ENCODE measurements around the gene CACNG1. TPM values are rescaled to one million over a fixed set of nuclear protein-coding genes. Genes with fewer than 3 reads are reported as not detected.

The CACNG1 gene
- total and polyA plus RNA-seq, 2 donors (not counting 3 experiments of a cell fraction or from before 2014, with no cell fraction given): not detected

DNA sequence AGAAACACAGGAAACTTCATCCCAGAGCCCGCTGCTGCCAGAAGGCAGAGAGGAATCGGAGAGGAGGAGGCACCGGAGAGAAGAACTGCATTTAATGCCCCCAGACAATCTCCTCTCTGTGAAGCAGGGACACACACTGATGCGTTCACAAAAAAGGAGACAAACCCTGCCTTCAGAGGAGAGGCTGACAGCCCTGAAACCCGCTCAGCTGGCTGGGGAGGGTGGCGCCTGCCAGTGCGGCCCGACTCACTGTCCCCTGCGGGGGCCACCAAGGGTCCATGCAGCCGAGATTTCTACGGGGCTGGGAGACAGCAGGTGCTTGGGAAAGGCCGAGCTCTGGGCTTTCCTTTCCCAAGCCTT, 21.9 kb upstream of the CACNG1 start:
- no peak for FAIRE-seq
- BruUV-seq (replicated peaks): no TSS peak
- dilution Hi-C loops (cut with MboI; ENCODE audit: extremely low pct_ligation_motif_present, low sequenced_read_pairs) (no loop called here), intact Hi-C loops (cut with micrococcal nuclease) (no loop called here)
- DNase-seq (ENCODE audit: low read depth, low spot score): no peak
- TF ChIP-seq FOS (IDR thresholded peaks at IDR 0.05; ENCODE audit: borderline replicate concordance, insufficient read depth, low read length) (no peak), EZH2 (IDR thresholded peaks at IDR 0.05; ENCODE audit: borderline replicate concordance, low read depth, low read length, severe bottlenecking) (no peak), JUN (IDR thresholded peaks at IDR 0.05; ENCODE audit: borderline replicate concordance, insufficient read depth, insufficient read length, low read depth) (no peak), POLR2AphosphoS5 (IDR thresholded peaks at IDR 0.05; ENCODE audit: insufficient read depth, low read depth, low read length) (no peak), POLR2A (IDR thresholded peaks at IDR 0.05; ENCODE audit: low read depth, low read length) (no peak), MYC (IDR thresholded peaks at IDR 0.05; ENCODE audit: low read depth, low read length) (no peak), CTCF (IDR thresholded peaks at IDR 0.05; ENCODE audit: extremely low read depth in 1 of 2, insufficient read depth in 1 of 2, low read depth in 1 of 2, low read length in 2 of 2) (no peak), GATA2 (IDR thresholded peaks at IDR 0.05; ENCODE audit: insufficient read depth, insufficient read length, low read depth, low read length) (no peak)
- TF ChIP-seq, protein P1, sequence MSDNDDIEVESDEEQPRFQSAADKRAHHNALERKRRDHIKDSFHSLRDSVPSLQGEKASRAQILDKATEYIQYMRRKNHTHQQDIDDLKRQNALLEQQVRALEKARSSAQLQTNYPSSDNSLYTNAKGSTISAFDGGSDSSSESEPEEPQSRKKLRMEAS (IDR thresholded peaks at IDR 0.05; ENCODE audit: insufficient read depth, insufficient read length): no peak
- Histone ChIP-seq H4K20me1 (replicated peaks; ENCODE audit: control insufficient read depth, extremely low read depth, insufficient read depth, low read length) (no peaks in the 10 kb centered on the region), H3K9ac (replicated peaks; ENCODE audit: extremely low read depth, insufficient read depth, low read length) (no peak overlapping the region), H3K79me2 (ENCODE audit: control insufficient read depth, insufficient read depth, low read length) (no peaks in the 10 kb centered on the region), H3K9me1 (replicated peaks; ENCODE audit: control insufficient read depth, extremely low read depth, insufficient read depth, low read length) (no peaks in the 10 kb centered on the region), H3K27me3 (ENCODE audit: control insufficient read depth in 2 of 2, insufficient read depth in 2 of 2, low read length in 2 of 2) (no peaks in the 10 kb centered on the region), H2AFZ (ENCODE audit: low read depth, low read length) (no peak overlapping the region), H3K9me3 (replicated peaks; ENCODE audit: control insufficient read depth, insufficient read depth, low read length) (no peaks in the 10 kb centered on the region), H3K4me1 (ENCODE audit: control insufficient read depth, extremely low read depth, insufficient read depth, low read length) (no peaks in the 10 kb centered on the region), H3K36me3 (ENCODE audit: control insufficient read depth in 2 of 2, extremely low read depth in 1 of 2, insufficient read depth in 2 of 2, low read length in 2 of 2) (no peaks in the 10 kb centered on the region), H3K4me3 (replicated peaks in 1 of 3; ENCODE audit: insufficient read depth in 1 of 3, low read depth in 1 of 3, low read length in 3 of 3) (no peak overlapping the region), H3K27ac (ENCODE audit: insufficient read depth, low read depth, low read length) (no peak overlapping the region), H3K4me2 (ENCODE audit: insufficient read depth, low read length) (no peak overlapping the region)
- POLR2A ChIA-PET: no interaction called here
- CTCF ChIA-PET: no interaction called here

All from endothelial cell of umbilical vein (primary cell).